Erythroblast (primary cell): ENCODE data around the gene CCSER1.

Experiments
- GATA1 ChIP-seq: IDR thresholded peaks from 2 replicates; pipeline ENCODE4 v1.6.1; 2011; ENCODE audit warnings: low read depth, mild to moderate bottlenecking, control low read depth, low read length, moderate library complexity
- POLR2A ChIP-seq: IDR thresholded peaks from 2 replicates; pipeline ENCODE4 v1.6.1; 2011; ENCODE audit warnings: mild to moderate bottlenecking, low read length

GRCh38 chr4:90730752-90731151 lies 603.6 kb downstream of the CCSER1 start:
- TF ChIP-seq POLR2A (no peak), GATA1 (no peak)
